A673 (cell line): ENCODE results near the gene ACKR2.

Experiments
- EZH2 ChIP-seq: fragments of 200-600 bp; sonication (generic); IDR thresholded peaks from 2 replicates; pipeline ENCODE4 v1.6.1; 2017; ENCODE audit warnings: borderline replicate concordance, low read depth, mild to moderate bottlenecking, mixed read lengths, antibody characterized with exemption, low read length; ENCODE audit not compliant: poor library complexity, severe bottlenecking
- TF ChIP-seq, protein P1 (sequence below): fragments of 300-800, 200-600 bp; sonication (generic); conservative IDR thresholded peaks from 2 replicates; pipeline ENCODE4 v1.5.1; 2017; ENCODE audit warnings: low read depth, mild to moderate bottlenecking, antibody characterized with exemption, low read length, moderate library complexity, mixed read lengths

DNA sequence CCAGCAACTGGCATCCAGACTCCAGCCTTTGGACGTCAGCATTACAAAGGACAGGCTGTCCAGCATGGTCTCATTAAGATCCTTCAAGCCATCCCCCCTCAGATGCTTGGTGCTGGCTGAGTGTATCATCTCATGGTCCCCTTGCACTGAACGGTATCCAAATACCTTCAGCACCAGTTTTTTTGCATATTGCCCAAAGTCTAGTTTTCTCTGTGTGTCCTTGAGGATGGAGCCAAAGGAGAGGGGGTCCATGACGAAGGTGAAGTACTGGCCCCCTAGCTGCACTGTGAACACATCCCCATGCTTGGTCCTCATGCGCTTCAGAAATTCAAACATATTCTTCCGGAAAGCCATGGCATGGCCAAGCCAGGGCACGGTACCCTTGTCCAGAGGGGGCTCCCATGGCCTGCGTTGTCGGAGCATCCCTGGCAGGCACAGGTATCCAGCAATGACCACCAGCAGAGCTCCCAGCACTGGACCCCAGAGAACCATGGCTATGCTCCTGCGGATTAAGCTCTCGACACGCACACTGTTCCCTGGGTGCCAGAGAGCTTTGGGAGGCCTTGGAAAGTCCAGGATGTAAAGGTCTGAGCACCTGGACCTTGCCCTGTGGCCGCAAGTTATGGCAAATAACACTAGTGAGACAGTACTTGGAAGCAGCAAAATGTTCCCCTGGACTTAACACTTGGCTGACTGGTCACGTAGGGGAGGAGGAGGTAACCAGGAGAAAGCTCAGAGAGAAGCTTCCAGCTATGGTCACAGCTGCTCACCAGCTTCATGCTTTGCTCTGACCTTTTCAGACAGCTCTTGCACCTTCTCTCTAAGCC, 66.3 kb downstream of the ACKR2 start, which contains the start of gene CYP8B1:
- TF ChIP-seq, protein P1, sequence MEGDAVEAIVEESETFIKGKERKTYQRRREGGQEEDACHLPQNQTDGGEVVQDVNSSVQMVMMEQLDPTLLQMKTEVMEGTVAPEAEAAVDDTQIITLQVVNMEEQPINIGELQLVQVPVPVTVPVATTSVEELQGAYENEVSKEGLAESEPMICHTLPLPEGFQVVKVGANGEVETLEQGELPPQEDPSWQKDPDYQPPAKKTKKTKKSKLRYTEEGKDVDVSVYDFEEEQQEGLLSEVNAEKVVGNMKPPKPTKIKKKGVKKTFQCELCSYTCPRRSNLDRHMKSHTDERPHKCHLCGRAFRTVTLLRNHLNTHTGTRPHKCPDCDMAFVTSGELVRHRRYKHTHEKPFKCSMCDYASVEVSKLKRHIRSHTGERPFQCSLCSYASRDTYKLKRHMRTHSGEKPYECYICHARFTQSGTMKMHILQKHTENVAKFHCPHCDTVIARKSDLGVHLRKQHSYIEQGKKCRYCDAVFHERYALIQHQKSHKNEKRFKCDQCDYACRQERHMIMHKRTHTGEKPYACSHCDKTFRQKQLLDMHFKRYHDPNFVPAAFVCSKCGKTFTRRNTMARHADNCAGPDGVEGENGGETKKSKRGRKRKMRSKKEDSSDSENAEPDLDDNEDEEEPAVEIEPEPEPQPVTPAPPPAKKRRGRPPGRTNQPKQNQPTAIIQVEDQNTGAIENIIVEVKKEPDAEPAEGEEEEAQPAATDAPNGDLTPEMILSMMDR, result no peak
- TF ChIP-seq EZH2, result no peak
